CD4-positive, alpha-beta memory T cell (primary cell): ENCODE measurements around the gene CEP112. TPM values are rescaled to one million over a fixed set of nuclear protein-coding genes. Genes with fewer than 3 reads are reported as not detected.

Experiments
- CTCF ChIA-PET: fragments of 350-600 bp; sonication (Branson Sonifier 250); formaldehyde crosslinking; loops from one replicate; lab custom pipeline; 2021; ENCODE audit warnings: inconsistent platforms; ENCODE audit not compliant: partially characterized antibody; lab: Charles Lee
- POLR2A ChIA-PET: fragments of 350-600 bp; sonication (Branson Sonifier 250); formaldehyde crosslinking; loops from one replicate; lab custom pipeline; 2021; ENCODE audit not compliant: partially characterized antibody; lab: Charles Lee
- DNase-seq, 5 donors: peaks; one replicate each; pipeline versions ENCODE4 v3.0.0 to v3.0.0-alpha.2; 2020 to 2022; ENCODE audit warnings: mixed read lengths in 1 of 5
- H3K27ac ChIP-seq: one replicate; pipeline ENCODE4 v1.7.0; 2013; ENCODE audit warnings: low read depth, low read length
- H3K27me3 ChIP-seq: 2 replicates; pipeline ENCODE4 v1.7.0; 2013; ENCODE audit warnings: mild to moderate bottlenecking, low read length, moderate library complexity; ENCODE audit not compliant: insufficient read depth
- H3K36me3 ChIP-seq: 2 replicates; pipeline ENCODE4 v1.7.0; 2013; ENCODE audit warnings: mild to moderate bottlenecking, low read length, moderate library complexity; ENCODE audit not compliant: insufficient read depth
- H3K4me1 ChIP-seq: 2 replicates; pipeline ENCODE4 v1.7.0; 2013; ENCODE audit warnings: mild to moderate bottlenecking, low read length, moderate library complexity; ENCODE audit not compliant: insufficient read depth
- H3K4me3 ChIP-seq, 2 donors: one replicate each; pipeline ENCODE4 v1.7.0; 2013; ENCODE audit warnings: low read length in 2 of 2, mild to moderate bottlenecking in 1 of 2
- H3K9me3 ChIP-seq, 2 donors: one replicate each; pipeline ENCODE4 v1.7.0; 2013; ENCODE audit warnings: low read length in 2 of 2, control low read depth in 1 of 2; ENCODE audit not compliant: control insufficient read depth in 1 of 2
- H3K27ac Mint-ChIP-seq, 7 donors: one replicate each; pipeline ENCODE4 v1.8.0; 2020 to 2021; ENCODE audit warnings: mixed read lengths in 7 of 7, mild to moderate bottlenecking in 6 of 7, inconsistent platforms in 3 of 7, moderate library complexity in 3 of 7
- H3K27me3 Mint-ChIP-seq, 2 donors: one replicate each; pipeline ENCODE4 v1.8.0; 2020 to 2021; ENCODE audit warnings: mixed read lengths in 2 of 2
- H3K36me3 Mint-ChIP-seq, 2 donors: one replicate each; pipeline ENCODE4 v1.8.0; 2020 to 2021; ENCODE audit warnings: mixed read lengths in 2 of 2, inconsistent platforms in 1 of 2, mild to moderate bottlenecking in 1 of 2
- H3K4me1 Mint-ChIP-seq, 4 donors: one replicate each; pipeline ENCODE4 v1.8.0; 2020 to 2021; ENCODE audit warnings: mixed read lengths in 4 of 4, mild to moderate bottlenecking in 1 of 4
- H3K4me3 Mint-ChIP-seq, 8 donors: one replicate each; pipeline ENCODE4 v1.8.0; 2020 to 2021; ENCODE audit warnings: mixed read lengths in 8 of 8, mild to moderate bottlenecking in 7 of 8, moderate library complexity in 6 of 8, inconsistent platforms in 3 of 8
- H3K9me3 Mint-ChIP-seq, 8 donors: one replicate each; pipeline ENCODE4 v1.8.0; 2020 to 2021; ENCODE audit warnings: mixed read lengths in 8 of 8, mild to moderate bottlenecking in 5 of 8, inconsistent platforms in 3 of 8, moderate library complexity in 1 of 8
- intact Hi-C: fragments of 100-400 bp; cut with micrococcal nuclease; formaldehyde crosslinking; loops from one replicate; pipeline ENCODE4 v1.15.1; 2023
- polyA plus RNA-seq, 2 donors: library from polyadenylated mRNA; unstranded; fragments of 300-500 nt; fragmentation: Illumina TruSeq; gene quantifications; one replicate each; pipeline ENCODE4 v1.2.3, GENCODE V29; 2021
- total RNA-seq, 2 experiments: library from RNA; stranded (reverse); gene quantifications; one replicate each; pipeline ENCODE4 v1.2.3, GENCODE V29; 2021

CEP112 gene
- total and polyA plus RNA-seq, 4 experiments from 2014 or later: 0.34 to 3.9 (median 1.4) TPM

DNA sequence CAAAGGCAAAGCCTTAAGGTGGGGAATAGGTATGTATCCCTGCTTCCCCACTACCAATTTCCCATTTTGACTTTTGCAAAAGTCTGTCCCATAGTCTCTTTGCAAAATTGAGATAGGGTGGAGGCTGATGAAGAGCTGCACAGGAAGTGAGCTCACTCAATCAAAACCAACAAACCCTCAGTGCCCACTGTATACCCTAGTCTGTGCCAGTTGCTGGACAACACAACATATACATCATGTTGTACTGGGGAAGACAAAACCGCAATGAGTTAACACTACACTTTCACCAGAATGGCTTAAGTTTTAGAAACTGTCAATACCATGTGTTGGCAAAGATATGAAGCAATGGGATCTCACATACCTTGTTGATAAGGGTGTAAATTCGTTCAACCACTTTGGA, 590.1 kb downstream of the CEP112 start:
- H3K27me3 ChIP-seq: no peaks in the 10 kb centered on the region
- peaks cover 0 to 8% (median 1%) of the 10 kb centered on the region in 4 donors for H3K4me1 Mint-ChIP-seq
- no peaks in the 10 kb centered on the region for H3K4me1 ChIP-seq
- no peaks in the 10 kb centered on the region for H3K36me3 ChIP-seq
- no peaks in the 10 kb centered on the region for H3K9me3 ChIP-seq
- no peaks in the 10 kb centered on the region for H3K36me3 Mint-ChIP-seq
- no peak overlapping the region for H3K4me3 Mint-ChIP-seq
- DNase-seq: no peak
- H3K27ac ChIP-seq: no peak overlapping the region
- no peak overlapping the region for H3K4me3 ChIP-seq
- H3K27ac Mint-ChIP-seq: no peak overlapping the region
- POLR2A ChIA-PET: no interaction called here
- peaks cover 0 to 2% (median 0%) of the 10 kb centered on the region in 8 donors for H3K9me3 Mint-ChIP-seq
- CTCF ChIA-PET: no interaction called here
- H3K27me3 Mint-ChIP-seq: peaks cover 0 to 2% of the 10 kb centered on the region in 2 donors
- intact Hi-C loops: no loop called here

DNA sequence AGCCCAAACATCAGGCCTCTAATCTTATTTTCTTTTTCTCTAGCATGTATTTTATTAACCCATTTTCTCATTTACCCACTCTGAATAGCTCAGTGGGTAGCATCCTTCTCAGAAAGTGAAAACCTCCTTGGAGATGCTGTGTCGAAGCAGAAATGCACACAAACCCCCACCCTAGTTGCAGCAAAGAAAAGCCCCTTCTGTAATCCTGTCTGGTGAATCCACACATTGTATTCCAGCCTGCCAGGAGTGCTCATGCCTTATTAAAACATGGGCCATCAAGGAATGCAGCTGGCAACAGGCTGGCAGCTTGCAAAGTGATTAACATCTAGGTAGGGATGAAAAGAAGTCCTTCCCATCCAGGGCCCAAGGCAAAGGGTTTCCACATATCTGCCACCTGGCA, 590.8 kb downstream of the CEP112 start:
- POLR2A ChIA-PET: no interaction called here
- intact Hi-C loops: no loop called here
- no peak overlapping the region for H3K4me3 ChIP-seq
- CTCF ChIA-PET: no interaction called here
- no peak overlapping the region for H3K27ac Mint-ChIP-seq
- H3K36me3 Mint-ChIP-seq: no peaks in the 10 kb centered on the region
- H3K27ac ChIP-seq: no peak overlapping the region
- no peaks in the 10 kb centered on the region for H3K36me3 ChIP-seq
- H3K4me1 Mint-ChIP-seq: peaks cover 0 to 8% (median 1%) of the 10 kb centered on the region in 4 donors
- H3K27me3 ChIP-seq: no peaks in the 10 kb centered on the region
- no peak overlapping the region for H3K4me3 Mint-ChIP-seq
- no peaks in the 10 kb centered on the region for H3K9me3 ChIP-seq
- peaks cover 0 to 2% (median 0%) of the 10 kb centered on the region in 8 donors for H3K9me3 Mint-ChIP-seq
- no peak for DNase-seq
- H3K27me3 Mint-ChIP-seq: peaks cover 0 to 2% of the 10 kb centered on the region in 2 donors
- H3K4me1 ChIP-seq: no peaks in the 10 kb centered on the region

DNA sequence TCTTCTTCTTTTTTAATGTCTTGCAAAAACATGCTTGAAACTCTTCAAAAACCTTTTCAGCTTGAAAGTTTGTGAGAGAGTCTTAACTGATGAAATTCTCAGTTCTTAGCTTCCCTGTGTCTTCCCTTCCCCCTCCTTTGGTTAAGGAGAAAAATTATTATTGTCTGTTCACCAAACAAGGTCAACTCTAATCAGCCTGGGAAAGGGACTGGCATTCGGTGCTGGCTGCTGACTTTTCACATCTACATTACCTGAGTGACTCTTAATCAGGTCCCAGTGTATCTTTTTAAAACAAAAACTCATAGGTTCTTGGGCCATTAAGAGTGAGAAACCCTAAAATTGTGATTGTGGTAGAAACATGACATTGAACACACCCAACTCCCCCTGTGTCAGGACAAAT, 591.4 kb downstream of the CEP112 start:
- Histone ChIP-seq H3K27me3 (no peaks in the 10 kb centered on the region), H3K4me1 (no peaks in the 10 kb centered on the region), H3K9me3 (no peaks in the 10 kb centered on the region), H3K27ac (no peak overlapping the region), H3K36me3 (no peaks in the 10 kb centered on the region), H3K4me3 (no peak overlapping the region)
- Mint-ChIP-seq H3K27me3 (peaks cover 0 to 2% of the 10 kb centered on the region in 2 donors), H3K4me1 (peaks cover 0 to 8% (median 1%) of the 10 kb centered on the region in 4 donors), H3K36me3 (no peaks in the 10 kb centered on the region), H3K4me3 (no peak overlapping the region), H3K9me3 (peaks cover 0 to 2% (median 0%) of the 10 kb centered on the region in 8 donors), H3K27ac (no peak overlapping the region)
- DNase-seq: no peak
- intact Hi-C loops: no loop called here
- POLR2A ChIA-PET: no interaction called here
- CTCF ChIA-PET: no interaction called here

DNA sequence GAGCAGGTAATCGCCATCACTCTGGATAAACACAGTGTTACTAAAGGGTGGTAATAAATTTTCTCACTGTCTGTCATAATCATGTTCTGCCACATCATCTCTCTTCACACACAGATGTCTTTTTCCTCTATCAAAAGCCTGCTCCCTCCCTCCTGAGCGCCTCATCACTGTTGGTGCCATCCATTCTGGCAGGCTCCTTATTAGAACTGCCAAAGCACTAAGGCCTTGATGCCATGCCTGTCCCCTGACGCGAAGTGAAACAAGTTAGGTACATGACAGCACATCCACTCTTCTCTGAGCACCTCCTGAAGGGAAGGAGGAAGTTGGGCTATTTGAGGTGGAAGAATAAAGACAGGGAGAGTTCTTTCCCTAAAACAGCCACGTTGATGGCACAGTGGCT, 592.3 kb downstream of the CEP112 start:
- Mint-ChIP-seq H3K4me1 (peaks cover 0 to 9% (median 1%) of the 10 kb centered on the region in 4 donors), H3K4me3 (no peak overlapping the region), H3K36me3 (no peaks in the 10 kb centered on the region), H3K27ac (no peak overlapping the region), H3K9me3 (peaks cover 0 to 2% (median 0%) of the 10 kb centered on the region in 8 donors), H3K27me3 (peaks cover 0 to 2% of the 10 kb centered on the region in 2 donors)
- Histone ChIP-seq H3K36me3 (no peaks in the 10 kb centered on the region), H3K27me3 (no peaks in the 10 kb centered on the region), H3K9me3 (no peaks in the 10 kb centered on the region), H3K27ac (no peak overlapping the region), H3K4me3 (no peak overlapping the region), H3K4me1 (no peaks in the 10 kb centered on the region)
- intact Hi-C loops: no loop called here
- CTCF ChIA-PET: no interaction called here
- DNase-seq: no peak
- POLR2A ChIA-PET: no interaction called here

GRCh38 chr17:65598746-65599145, 593.2 kb downstream of the CEP112 start:
- H3K36me3 Mint-ChIP-seq: no peaks in the 10 kb centered on the region
- POLR2A ChIA-PET: no interaction called here
- H3K27me3 Mint-ChIP-seq: peaks cover 0 to 2% of the 10 kb centered on the region in 2 donors
- Histone ChIP-seq H3K36me3 (no peaks in the 10 kb centered on the region), H3K4me3 (no peak overlapping the region), H3K27ac (no peak overlapping the region), H3K4me1 (no peaks in the 10 kb centered on the region), H3K9me3 (no peaks in the 10 kb centered on the region), H3K27me3 (no peaks in the 10 kb centered on the region)
- H3K27ac Mint-ChIP-seq: no peak overlapping the region
- intact Hi-C loops: no loop called here
- H3K4me3 Mint-ChIP-seq: no peak overlapping the region
- CTCF ChIA-PET: no interaction called here
- DNase-seq: no peak
- peaks cover 0 to 2% (median 0%) of the 10 kb centered on the region in 8 donors for H3K9me3 Mint-ChIP-seq
- H3K4me1 Mint-ChIP-seq: peaks cover 6 to 16% (median 7%) of the 10 kb centered on the region in 4 donors

GRCh38 chr17:65595071-65595656, 596.8 kb downstream of the CEP112 start:
- no peaks in the 10 kb centered on the region for H3K4me1 ChIP-seq
- intact Hi-C loops: no loop called here
- Mint-ChIP-seq H3K4me3 (no peak overlapping the region), H3K27ac (no peak overlapping the region), H3K27me3 (peaks cover 3 to 5% of the 10 kb centered on the region in 2 donors), H3K4me1 (peaks cover 7 to 10% (median 8%) of the 10 kb centered on the region in 4 donors), H3K36me3 (no peaks in the 10 kb centered on the region), H3K9me3 (peaks cover 0 to 2% (median 0%) of the 10 kb centered on the region in 8 donors)
- no peaks in the 10 kb centered on the region for H3K27me3 ChIP-seq
- H3K27ac ChIP-seq: no peak overlapping the region
- no peaks in the 10 kb centered on the region for H3K9me3 ChIP-seq
- H3K4me3 ChIP-seq: no peak overlapping the region
- no peaks in the 10 kb centered on the region for H3K36me3 ChIP-seq
- POLR2A ChIA-PET: no interaction called here
- no peak for DNase-seq
- CTCF ChIA-PET: no interaction called here

GRCh38 chr17:65593855-65594845, 597.8 kb downstream of the CEP112 start:
- no peak for DNase-seq
- H3K9me3 Mint-ChIP-seq: peaks cover 0 to 2% (median 0%) of the 10 kb centered on the region in 8 donors
- Histone ChIP-seq H3K4me1 (no peaks in the 10 kb centered on the region), H3K27me3 (no peaks in the 10 kb centered on the region), H3K9me3 (no peaks in the 10 kb centered on the region), H3K27ac (no peak overlapping the region), H3K36me3 (no peaks in the 10 kb centered on the region), H3K4me3 (no peak overlapping the region)
- H3K27ac Mint-ChIP-seq: peak overlapping the region in 3 of 7 donors; percentile 0 to 62 (median 24)
- intact Hi-C loops: no loop called here
- H3K4me3 Mint-ChIP-seq: peak overlapping the region; percentile 26 to 68 (median 35)
- POLR2A ChIA-PET: no interaction called here
- peaks cover 7 to 10% (median 8%) of the 10 kb centered on the region in 4 donors for H3K4me1 Mint-ChIP-seq
- CTCF ChIA-PET: no interaction called here
- no peaks in the 10 kb centered on the region for H3K36me3 Mint-ChIP-seq
- H3K27me3 Mint-ChIP-seq: peaks cover 4 to 5% of the 10 kb centered on the region in 2 donors
